Measurements from ENCODE around the gene SMC1A. TPM values are rescaled to one million over a fixed set of nuclear protein-coding genes. Genes with fewer than 3 reads are reported as not detected.

The SMC1A gene
- total and polyA plus RNA-seq, 10 of the 15 experiments (the other 5 are each of a cell fraction or from before 2014, with no cell fraction given) = 25.6 to 158 (median 78.0) TPM

DNA sequence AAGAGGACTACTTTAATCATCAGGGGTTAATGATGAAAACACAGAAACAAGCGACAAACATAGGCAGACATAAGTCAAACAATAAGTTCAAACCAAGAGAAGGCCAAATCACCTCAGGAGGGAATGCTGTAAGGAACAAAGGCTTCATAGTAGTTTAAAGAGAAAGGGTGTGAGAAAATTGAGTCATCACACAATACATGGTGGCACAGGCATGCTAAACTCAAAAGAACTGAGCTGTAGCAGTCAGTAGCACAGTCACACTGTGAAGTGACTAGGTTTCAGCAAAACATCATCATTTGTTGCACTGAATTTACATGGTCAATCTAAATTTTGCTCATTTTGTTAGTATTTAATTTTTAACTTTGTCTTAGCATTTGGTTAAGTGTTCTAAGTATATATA, 24.2 kb downstream of the SMC1A start:
- ATAC-seq = no peak
- intact Hi-C loops (cut with micrococcal nuclease; ENCODE audit: unreplicated experiment) (no loop called here), in situ Hi-C loops (cut with MboI) (no loop called here)
- no peaks in the 10 kb centered on the region for H3K4me1 ChIP-seq (ENCODE audit: control insufficient read depth, insufficient read depth, low read length)
- TF ChIP-seq YY1 (IDR thresholded peaks at IDR 0.05; ENCODE audit: low read depth, low read length) (no peak), HDAC6 (IDR thresholded peaks at IDR 0.05; ENCODE audit: unreplicated experiment) (no peak)
- H4K20me1 ChIP-seq (ENCODE audit: control insufficient read depth, insufficient read depth) = no peaks in the 10 kb centered on the region
- FAIRE-seq = no peak
- peaks cover 10 to 15% of the 10 kb centered on the region in 2 experiments for H3K36me3 ChIP-seq (ENCODE audit: control insufficient read depth in 2 of 2, insufficient read depth in 2 of 2, low read length in 1 of 2)
- no peaks in the 10 kb centered on the region for H3K79me2 ChIP-seq (ENCODE audit: control insufficient read depth, insufficient read depth, low read length)
- POLR2A ChIA-PET = interaction anchor here (1.0 kb wide), 1 partner anchor 14 kb away, joined by 3 read pairs; no protein-coding TSS in a partner anchor
- no peak overlapping the region for H3K27ac ChIP-seq (ENCODE audit: control insufficient read depth, insufficient read depth)
- no peaks in the 10 kb centered on the region for H3K27me3 ChIP-seq (replicated peaks in 1 of 2; ENCODE audit: control insufficient read depth in 2 of 2, insufficient read depth in 2 of 2, low read length in 1 of 2)
- H2AFZ ChIP-seq (ENCODE audit: control insufficient read depth, low read depth, low read length) = no peak overlapping the region
- CTCF ChIA-PET = no interaction called here
- WGBS (ENCODE audit: insufficient coverage, insufficient replicate concordance, low lambda C conversion rate, missing lambda C conversion rate) = 100% methylated on average over 1 of the region's 1 CpG
- H3K9ac ChIP-seq (ENCODE audit: control insufficient read depth, insufficient read depth, low read length) = no peak overlapping the region
- no peak overlapping the region for H3K4me3 ChIP-seq
- SMC1A ChIA-PET (ENCODE audit: uncharacterized antibody, unreplicated experiment) = no interaction called here
- RAD21 ChIA-PET (ENCODE audit: unreplicated experiment) = no interaction called here
- BruUV-seq (replicated peaks) = no TSS peak
- no peaks in the 10 kb centered on the region for H3K9me3 ChIP-seq (replicated peaks; ENCODE audit: control insufficient read depth, insufficient read depth, low read length)
- no peak overlapping the region for H3K4me2 ChIP-seq (ENCODE audit: control insufficient read depth, insufficient read depth)
- DNase-seq (ENCODE audit: low read depth, low spot score) = no peak

DNA sequence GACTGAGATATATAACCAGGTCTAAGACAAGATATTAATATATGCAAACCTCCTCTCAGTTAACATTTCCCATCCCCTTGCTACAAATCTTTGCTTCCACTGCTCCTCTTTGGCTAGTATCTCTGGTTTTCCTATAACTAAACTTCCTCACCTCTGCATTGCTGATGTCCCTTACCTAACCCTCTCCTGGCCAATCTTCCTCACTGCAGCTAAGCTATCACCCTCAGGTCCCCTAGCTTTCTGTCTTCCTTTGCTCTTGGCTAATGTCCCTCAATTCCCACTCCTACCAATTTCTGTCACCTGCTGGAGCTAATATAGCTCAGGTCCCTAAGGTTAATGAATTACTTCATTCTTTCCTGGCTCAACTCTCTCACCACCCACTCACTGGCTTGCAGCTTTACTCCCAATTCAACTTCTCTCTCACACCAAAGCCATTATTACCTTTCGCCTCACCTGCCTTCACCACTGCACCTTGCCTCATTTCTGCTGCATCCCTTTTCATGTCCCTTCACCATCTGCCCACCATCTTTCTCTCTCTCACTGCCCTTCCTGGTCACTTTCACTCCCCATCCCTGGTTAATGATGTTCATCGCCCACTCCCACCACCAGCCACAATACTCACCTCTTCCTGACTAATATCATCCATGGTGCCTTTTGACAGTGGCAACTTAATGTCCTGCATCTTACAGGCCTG, 26.7 kb downstream of the SMC1A start:
- BruUV-seq (replicated peaks) = TSS peak; percentile 26
- H2AFZ ChIP-seq (ENCODE audit: control insufficient read depth, low read depth, low read length) = no peak overlapping the region
- H3K9me3 ChIP-seq (replicated peaks; ENCODE audit: control insufficient read depth, insufficient read depth, low read length) = no peaks in the 10 kb centered on the region
- ChIA-PET RAD21 (ENCODE audit: unreplicated experiment) (no interaction called here), POLR2A (no interaction called here), SMC1A (ENCODE audit: uncharacterized antibody, unreplicated experiment) (no interaction called here), CTCF (interaction anchor here (0.6 to 1.1 kb wide), 2 partner anchors 22 to 666 kb away, joined by 4 read pairs; no protein-coding TSS in a partner anchor)
- FAIRE-seq = no peak
- TF ChIP-seq RFX5 (IDR thresholded peaks at IDR 0.05; ENCODE audit: low read depth, low read length) = no peak
- ATAC-seq = no peak; the same call in 2 of the 3 replicates
- DNase-seq (ENCODE audit: low read depth, low spot score) = no peak
- no peaks in the 10 kb centered on the region for H3K27me3 ChIP-seq (replicated peaks in 1 of 2; ENCODE audit: control insufficient read depth in 2 of 2, insufficient read depth in 2 of 2, low read length in 1 of 2)
- H4K20me1 ChIP-seq (ENCODE audit: control insufficient read depth, insufficient read depth) = no peaks in the 10 kb centered on the region
- H3K27ac ChIP-seq (ENCODE audit: control insufficient read depth, insufficient read depth) = no peak overlapping the region
- H3K4me3 ChIP-seq = no peak overlapping the region
- no peaks in the 10 kb centered on the region for H3K4me1 ChIP-seq (ENCODE audit: control insufficient read depth, insufficient read depth, low read length)
- in situ Hi-C loops (cut with MboI) (no loop called here), intact Hi-C loops (cut with micrococcal nuclease; ENCODE audit: unreplicated experiment) (no loop called here)
- no peaks in the 10 kb centered on the region for H3K79me2 ChIP-seq (ENCODE audit: control insufficient read depth, insufficient read depth, low read length)
- peaks cover 8 to 10% of the 10 kb centered on the region in 2 experiments for H3K36me3 ChIP-seq (ENCODE audit: control insufficient read depth in 2 of 2, insufficient read depth in 2 of 2, low read length in 1 of 2)
- WGBS (ENCODE audit: insufficient coverage, insufficient replicate concordance, low lambda C conversion rate, missing lambda C conversion rate) = 89% methylated on average over 2 of the region's 2 CpGs
- no peak overlapping the region for H3K4me2 ChIP-seq (ENCODE audit: control insufficient read depth, insufficient read depth)
- H3K9ac ChIP-seq (ENCODE audit: control insufficient read depth, insufficient read depth, low read length) = no peak overlapping the region
